Skeletal muscle cell (primary cell): Measurements from ENCODE around the gene RPTOR.
"Not testable (repeated sequence)": the region's sequence is repeated elsewhere in the genome, so short reads cannot be mapped to it uniquely, and the experiment has no call there.

Experiments used
- DNase-seq: peaks from one replicate; pipeline ENCODE4 v3.0.0-alpha.2; 2010; ENCODE audit warnings: low read depth
- H3K4me3 ChIP-seq: 2 replicates; pipeline ENCODE4 v1.5.1; 2011; ENCODE audit warnings: low read depth, mild to moderate bottlenecking, control low read depth, low read length, moderate library complexity

RPTOR gene

GRCh38 chr17:80578668-80579388 lies 34.2 kb downstream of the RPTOR start:
- not testable (repeated sequence) for DNase-seq, H3K4me3 ChIP-seq

- DNase-seq = no peak
Observed at GRCh38 chr17:80582165-80582564, 37.5 kb downstream of the RPTOR start.

GRCh38 chr17:80584176-80584905 lies 39.7 kb downstream of the RPTOR start:
- H3K4me3 ChIP-seq = no peak overlapping the region
- no peak for DNase-seq

More at GRCh38 chr17:80582165-80582564, 37.5 kb downstream of the RPTOR start:
- no peak overlapping the region for H3K4me3 ChIP-seq

GRCh38 chr17:80585890-80586845 lies 41.5 kb downstream of the RPTOR start:
- no peak overlapping the region for H3K4me3 ChIP-seq
- no peak for DNase-seq

- peak; percentile 7 for DNase-seq
Observed at GRCh38 chr17:80586846-80587228, 42.2 kb downstream of the RPTOR start.

GRCh38 chr17:80588702-80589383 lies 44.2 kb downstream of the RPTOR start:
- DNase-seq = no peak
- no peak overlapping the region for H3K4me3 ChIP-seq

More at GRCh38 chr17:80586846-80587228, 42.2 kb downstream of the RPTOR start:
- H3K4me3 ChIP-seq = no peak overlapping the region

- H3K4me3 ChIP-seq = no peak overlapping the region
- DNase-seq = no peak
Observed at GRCh38 chr17:80591788-80592187, 47.1 kb downstream of the RPTOR start.

- DNase-seq = no peak
- no peak overlapping the region for H3K4me3 ChIP-seq
Observed at GRCh38 chr17:80592243-80592642, 47.6 kb downstream of the RPTOR start.

GRCh38 chr17:80593181-80593580 lies 48.5 kb downstream of the RPTOR start:
- DNase-seq = no peak
- H3K4me3 ChIP-seq = no peak overlapping the region

GRCh38 chr17:80594431-80595269 lies 50.0 kb downstream of the RPTOR start:
- no peak overlapping the region for H3K4me3 ChIP-seq
- no peak for DNase-seq

- H3K4me3 ChIP-seq = no peak overlapping the region
- DNase-seq = no peak
Observed at GRCh38 chr17:80596760-80597608, 52.3 kb downstream of the RPTOR start.

- no peak for DNase-seq
- H3K4me3 ChIP-seq = no peak overlapping the region
Observed at GRCh38 chr17:80598813-80599545, 54.3 kb downstream of the RPTOR start.

- H3K4me3 ChIP-seq = no peak overlapping the region
- DNase-seq = no peak
Observed at GRCh38 chr17:80599546-80600305, 55.1 kb downstream of the RPTOR start.

- H3K4me3 ChIP-seq = no peak overlapping the region
- no peak for DNase-seq
Observed at GRCh38 chr17:80601146-80601545, 56.5 kb downstream of the RPTOR start.

GRCh38 chr17:80603396-80603795 lies 58.8 kb downstream of the RPTOR start:
- DNase-seq = no peak
- H3K4me3 ChIP-seq = no peak overlapping the region

GRCh38 chr17:80604009-80604669 lies 59.5 kb downstream of the RPTOR start:
- no peak for DNase-seq

More at GRCh38 chr17:80604009-80604669, 59.5 kb downstream of the RPTOR start:
- H3K4me3 ChIP-seq = no peak overlapping the region
